Mucosa of descending colon (tissue), 3 donors: ENCODE measurements around the gene GANC. TPM values are rescaled to one million over a fixed set of nuclear protein-coding genes. Genes with fewer than 3 reads are reported as not detected.

Experiments used
- ATAC-seq: fragments of 200-7000 bp; cut with Tn5 transposase; one replicate; pipeline ENCODE4 v1.9.1; 2020; ENCODE audit warnings: mild to moderate bottlenecking, moderate library complexity
- DNase-seq, 3 donors: peaks; one replicate each; pipeline ENCODE4 v3.0.0-alpha.2; 2020
- H3K36me3 ChIP-seq: fragments of 200-600 bp; one replicate; pipeline ENCODE4 v1.8.0; 2021; ENCODE audit warnings: low read depth, mild to moderate bottlenecking
- H3K4me1 ChIP-seq: fragments of 200-600 bp; one replicate; pipeline ENCODE4 v1.8.0; 2021; ENCODE audit warnings: low read depth, mild to moderate bottlenecking
- H3K4me3 ChIP-seq: fragments of 200-600 bp; one replicate; pipeline ENCODE4 v1.8.0; 2021; ENCODE audit warnings: mild to moderate bottlenecking
- H3K9me3 ChIP-seq: fragments of 200-600 bp; one replicate; pipeline ENCODE4 v1.8.0; 2021; ENCODE audit warnings: mild to moderate bottlenecking
- CTCF ChIP-seq: fragments of 200-600 bp; IDR thresholded peaks from one replicate; pipeline ENCODE4 v1.8.0; 2022; ENCODE audit warnings: antibody characterized with exemption, mild to moderate bottlenecking
- intact Hi-C, 2 donors: fragments of 100-400 bp; cut with DNase I in 1 of 2; cut with micrococcal nuclease in 1 of 2; formaldehyde crosslinking; loops; one replicate each; pipeline versions ENCODE4 v1.11.0 to v1.11.1; 2022; cut with DNase I, micrococcal nuclease
- total RNA-seq, 3 donors: library from RNA; stranded (reverse); fragmentation: NEBNext Ultra II Directional in 2 of 3; extraction: Animal tissue kit (Norgen Biotek cat#: 25700) in 2 of 3; gene quantifications; one replicate each; pipeline versions ENCODE4 v1.2.1 to v1.2.4, GENCODE V29; 2021 to 2023
- donor health status: DM: no; HTN: no; CAD: no; lungs with moderate emphysema.
- donor health status: DM: no; HTN: no; CAD: no.
- donor health status: DM: no; HTN: yes; CAD: no.

The GANC gene
- total RNA-seq, 3 donors from 2014 or later = 41.9 to 51.6 (median 51.3) TPM

DNA sequence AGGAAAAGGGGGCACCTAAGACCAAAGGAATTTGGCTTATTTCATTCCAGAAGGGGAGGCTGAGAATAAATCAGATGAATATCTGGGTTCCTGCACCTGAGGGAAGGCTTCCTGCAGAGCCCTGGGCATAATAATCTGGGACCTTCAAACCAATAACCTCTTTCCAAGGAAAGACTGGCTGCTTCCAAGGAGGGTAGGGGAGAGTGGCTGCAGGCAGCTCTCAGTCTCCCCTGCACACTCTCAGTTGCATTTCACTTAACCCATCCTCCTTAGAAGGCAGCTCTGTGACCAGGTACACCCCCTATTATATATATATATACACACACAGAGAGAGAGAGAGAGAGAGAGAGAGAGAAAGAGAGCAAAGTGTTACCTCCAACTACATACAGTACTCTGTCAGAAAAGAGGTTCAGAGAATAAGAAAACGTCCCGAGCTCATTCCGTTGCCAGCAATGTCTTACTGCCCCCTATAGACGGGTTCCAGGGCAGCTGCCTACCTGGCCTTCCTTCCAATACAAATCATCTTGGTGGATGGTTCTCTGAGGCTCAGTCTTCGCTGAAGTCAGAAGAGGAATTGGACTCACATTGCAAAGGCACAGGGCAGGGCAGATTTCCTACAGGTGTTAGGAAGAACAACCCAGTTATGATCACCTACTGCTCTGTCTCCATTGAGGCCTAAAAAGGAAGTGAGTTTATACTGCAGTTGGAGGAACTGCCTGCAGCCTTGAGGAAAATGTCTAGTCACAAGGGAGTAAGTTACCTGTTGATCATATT, 112.4 kb downstream of the GANC start:
- ATAC-seq = peak; percentile 91
- Histone ChIP-seq H3K9me3 (no peaks in the 10 kb centered on the region), H3K4me1 (no peaks in the 10 kb centered on the region), H3K4me3 (no peak overlapping the region), H3K36me3 (no peaks in the 10 kb centered on the region)
- peak in 2 of 3 donors; percentile 51 to 72 for DNase-seq
- intact Hi-C loops = no loop called here
- TF ChIP-seq CTCF = peak; percentile 54

DNA sequence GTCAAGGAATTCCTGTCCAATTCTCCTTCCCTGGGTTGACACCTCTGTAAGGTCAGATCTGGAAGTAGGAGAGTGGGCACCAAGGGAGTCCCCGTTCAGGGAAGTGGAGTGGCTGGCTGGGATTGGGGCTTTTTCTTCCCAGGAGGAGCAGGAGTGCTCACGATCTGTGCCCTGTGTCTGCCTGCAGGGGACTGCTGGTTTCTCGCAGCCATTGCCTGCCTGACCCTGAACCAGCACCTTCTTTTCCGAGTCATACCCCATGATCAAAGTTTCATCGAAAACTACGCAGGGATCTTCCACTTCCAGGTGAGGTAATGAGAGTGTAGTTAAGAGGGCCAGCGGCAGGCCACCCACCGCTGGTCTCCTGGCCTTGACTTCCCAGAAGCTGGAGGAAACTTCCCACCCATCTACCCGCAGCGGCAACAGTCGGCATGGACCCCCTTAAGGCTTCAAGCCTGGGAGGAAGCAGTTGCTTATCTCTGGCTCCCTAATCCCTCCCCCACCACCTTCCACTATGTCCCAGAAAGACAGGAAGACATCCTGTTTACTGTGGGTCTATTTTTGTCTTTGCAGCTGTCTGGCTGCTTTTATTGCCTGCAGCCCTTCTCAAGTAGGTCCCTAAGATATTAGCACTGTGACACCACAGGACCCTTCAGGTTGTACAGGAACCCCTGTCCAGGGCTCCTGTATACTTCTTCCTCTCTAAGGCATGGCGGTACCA, 113.1 kb downstream of the GANC start:
- H3K36me3 ChIP-seq = no peaks in the 10 kb centered on the region
- H3K9me3 ChIP-seq = no peaks in the 10 kb centered on the region
- no peak for DNase-seq
- TF ChIP-seq CTCF = no peak
- ATAC-seq = peak; percentile 13
- H3K4me1 ChIP-seq = no peaks in the 10 kb centered on the region
- no peak overlapping the region for H3K4me3 ChIP-seq
- intact Hi-C loops = no loop called here

- no peak for ATAC-seq
- no peak overlapping the region for H3K4me3 ChIP-seq
- H3K9me3 ChIP-seq = no peaks in the 10 kb centered on the region
- TF ChIP-seq CTCF = no peak
- DNase-seq = no peak
- intact Hi-C loops = no loop called here
- H3K36me3 ChIP-seq = no peaks in the 10 kb centered on the region
- peaks cover 9% of the 10 kb centered on the region for H3K4me1 ChIP-seq
Measured at GRCh38 chr15:42387603-42388002, 114.6 kb downstream of the GANC start.

DNA sequence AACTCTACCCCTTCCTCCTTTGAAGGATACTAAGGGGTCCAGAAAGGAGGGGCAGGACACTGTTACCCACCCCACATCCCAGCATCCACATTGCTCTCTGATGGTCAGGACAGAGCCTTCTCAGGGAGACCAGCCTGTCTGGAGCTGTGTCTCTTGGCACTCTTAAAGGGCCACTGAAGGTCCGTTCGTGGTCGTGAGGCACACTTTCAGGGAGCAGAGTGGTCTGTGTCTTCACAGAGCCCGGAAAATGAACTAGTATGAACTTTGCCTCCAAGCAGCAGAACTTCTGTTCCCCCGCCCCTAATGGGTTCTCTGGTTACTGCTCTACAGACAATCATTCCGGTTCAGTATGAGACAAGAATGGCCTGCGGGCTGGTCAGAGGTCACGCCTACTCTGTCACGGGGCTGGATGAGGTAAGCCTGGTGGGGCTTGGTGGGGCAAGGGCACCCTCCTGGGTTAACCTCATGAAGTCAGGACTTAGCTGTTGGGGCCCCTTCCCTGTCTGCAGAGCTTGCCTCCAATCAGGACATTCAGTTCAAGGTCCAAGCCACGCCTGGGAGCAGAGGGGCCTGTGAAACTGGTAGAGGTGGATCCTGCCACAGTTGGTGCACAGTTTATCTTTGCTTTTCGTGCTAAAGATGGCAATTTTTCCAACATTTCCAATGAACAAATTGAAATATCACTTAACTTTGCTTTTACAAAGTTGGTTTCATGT, 119.5 kb downstream of the GANC start:
- Histone ChIP-seq H3K4me3 (no peak overlapping the region), H3K4me1 (peaks cover 30% of the 10 kb centered on the region), H3K36me3 (no peaks in the 10 kb centered on the region), H3K9me3 (no peaks in the 10 kb centered on the region)
- DNase-seq = peak; percentile 85
- peak; percentile 89 for ATAC-seq
- TF ChIP-seq CTCF = no peak
- intact Hi-C loops = no loop called here

- no peaks in the 10 kb centered on the region for H3K36me3 ChIP-seq
- no peak for TF ChIP-seq CTCF
- peaks cover 30% of the 10 kb centered on the region for H3K4me1 ChIP-seq
- DNase-seq (no peak), ATAC-seq (no peak)
- H3K4me3 ChIP-seq = no peak overlapping the region
- intact Hi-C loops = no loop called here
- no peaks in the 10 kb centered on the region for H3K9me3 ChIP-seq
Measured at GRCh38 chr15:42394106-42394505, 121.1 kb downstream of the GANC start.
